Nephron progenitor cell (in vitro differentiated cells): Measurements from ENCODE around the gene YPEL5.

Experiments used
- DNase-seq: peaks from one replicate; pipeline ENCODE4 v3.0.0; 2021
- H3K27ac Mint-ChIP-seq: 2 replicates; pipeline ENCODE4 v1.8.0; 2021; ENCODE audit warnings: mild to moderate bottlenecking, moderate library complexity, mixed read lengths
- H3K27me3 Mint-ChIP-seq: 2 replicates; pipeline ENCODE4 v1.8.0; 2021; ENCODE audit warnings: mild to moderate bottlenecking, low read depth, mixed read lengths; ENCODE audit not compliant: poor library complexity
- H3K36me3 Mint-ChIP-seq: 2 replicates; pipeline ENCODE4 v1.8.0; 2021; ENCODE audit warnings: low read depth, mixed read lengths
- H3K4me1 Mint-ChIP-seq: 2 replicates; pipeline ENCODE4 v1.8.0; 2021; ENCODE audit warnings: mixed read lengths
- H3K4me3 Mint-ChIP-seq: 2 replicates; pipeline ENCODE4 v1.8.0; 2021; ENCODE audit warnings: mild to moderate bottlenecking, moderate library complexity, mixed read lengths
- H3K9me3 Mint-ChIP-seq: 2 replicates; pipeline ENCODE4 v1.8.0; 2021; ENCODE audit warnings: mild to moderate bottlenecking, moderate library complexity, mixed read lengths
- TF ChIP-seq, protein P1 (sequence below): fragments of 200-600 bp; sonication (generic); IDR thresholded peaks from 2 replicates; pipeline ENCODE4 v1.5.0; 2021; ENCODE audit warnings: antibody characterized with exemption

YPEL5 gene

DNA sequence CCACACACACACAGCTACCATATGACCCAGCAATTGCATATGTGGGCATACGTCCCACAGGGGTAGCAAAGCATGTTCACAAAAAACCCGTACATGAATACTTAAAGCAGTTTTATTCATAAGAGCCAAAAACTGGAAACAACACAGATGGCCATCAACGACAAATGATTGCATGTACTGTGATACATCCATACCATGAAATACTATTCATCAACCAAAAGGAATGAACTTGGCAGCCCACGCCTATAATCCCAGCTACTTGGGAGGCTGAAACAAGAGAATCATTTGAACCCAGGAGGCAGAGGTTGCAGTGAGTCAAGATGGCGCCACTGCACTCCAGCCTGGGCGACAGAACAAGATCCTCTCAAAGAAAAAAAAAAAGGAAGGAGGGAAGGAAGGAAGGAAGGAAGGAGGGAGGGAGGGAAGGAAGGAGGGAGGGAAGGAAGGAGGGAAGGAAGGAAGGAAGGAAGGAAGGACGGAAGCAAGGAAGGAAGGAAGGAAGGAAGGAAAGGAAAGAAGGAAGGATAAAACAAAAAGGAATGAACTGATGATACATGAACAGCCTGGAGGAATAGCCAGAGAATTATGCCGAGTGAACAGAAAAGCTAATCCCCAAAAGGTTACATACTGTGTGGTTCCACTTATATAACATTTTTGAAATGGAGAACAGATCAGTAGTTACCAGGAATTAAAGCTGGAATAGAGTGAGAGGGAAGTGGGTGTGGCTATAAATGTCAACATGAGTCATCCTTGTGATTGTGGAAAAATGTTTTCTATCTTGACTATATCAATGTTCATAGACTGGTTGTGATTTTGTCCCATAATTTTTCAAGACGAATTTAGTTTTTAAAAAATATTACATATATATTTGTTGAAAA, 19.6 kb upstream of the YPEL5 start:
- Mint-ChIP-seq H3K9me3 (peaks cover 15% of the 10 kb centered on the region), H3K27ac (no peak overlapping the region), H3K36me3 (no peaks in the 10 kb centered on the region), H3K4me1 (no peaks in the 10 kb centered on the region), H3K27me3 (peaks cover 18% of the 10 kb centered on the region), H3K4me3 (no peak overlapping the region)
- TF ChIP-seq, protein P1, sequence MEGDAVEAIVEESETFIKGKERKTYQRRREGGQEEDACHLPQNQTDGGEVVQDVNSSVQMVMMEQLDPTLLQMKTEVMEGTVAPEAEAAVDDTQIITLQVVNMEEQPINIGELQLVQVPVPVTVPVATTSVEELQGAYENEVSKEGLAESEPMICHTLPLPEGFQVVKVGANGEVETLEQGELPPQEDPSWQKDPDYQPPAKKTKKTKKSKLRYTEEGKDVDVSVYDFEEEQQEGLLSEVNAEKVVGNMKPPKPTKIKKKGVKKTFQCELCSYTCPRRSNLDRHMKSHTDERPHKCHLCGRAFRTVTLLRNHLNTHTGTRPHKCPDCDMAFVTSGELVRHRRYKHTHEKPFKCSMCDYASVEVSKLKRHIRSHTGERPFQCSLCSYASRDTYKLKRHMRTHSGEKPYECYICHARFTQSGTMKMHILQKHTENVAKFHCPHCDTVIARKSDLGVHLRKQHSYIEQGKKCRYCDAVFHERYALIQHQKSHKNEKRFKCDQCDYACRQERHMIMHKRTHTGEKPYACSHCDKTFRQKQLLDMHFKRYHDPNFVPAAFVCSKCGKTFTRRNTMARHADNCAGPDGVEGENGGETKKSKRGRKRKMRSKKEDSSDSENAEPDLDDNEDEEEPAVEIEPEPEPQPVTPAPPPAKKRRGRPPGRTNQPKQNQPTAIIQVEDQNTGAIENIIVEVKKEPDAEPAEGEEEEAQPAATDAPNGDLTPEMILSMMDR, result no peak
- DNase-seq, result no peak

DNA sequence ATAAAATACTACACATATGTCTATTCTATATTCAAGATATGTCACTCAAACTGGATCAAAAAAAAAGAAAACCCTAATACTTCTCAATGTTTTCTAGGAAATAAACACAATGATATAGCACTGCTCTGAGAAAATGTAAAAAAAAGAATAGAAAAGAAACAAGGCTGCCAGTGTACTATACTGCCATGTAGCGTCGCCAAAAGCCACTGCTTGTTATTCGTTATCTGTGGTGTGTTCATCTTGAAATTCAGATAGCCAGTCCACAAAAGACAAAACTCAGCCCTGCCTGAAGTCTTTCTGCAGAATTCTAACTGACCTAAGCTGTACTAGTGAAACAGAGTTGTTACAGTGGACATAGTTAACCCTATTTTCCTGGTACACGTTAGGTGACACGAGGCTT, 12.2 kb upstream of the YPEL5 start:
- H3K4me1 Mint-ChIP-seq, result no peaks in the 10 kb centered on the region
- no peak overlapping the region for H3K4me3 Mint-ChIP-seq
- H3K27me3 Mint-ChIP-seq, result peaks cover 18% of the 10 kb centered on the region
- TF ChIP-seq, protein P1, result no peak
- H3K36me3 Mint-ChIP-seq, result no peaks in the 10 kb centered on the region
- H3K27ac Mint-ChIP-seq, result no peak overlapping the region
- no peak for DNase-seq
- H3K9me3 Mint-ChIP-seq, result no peaks in the 10 kb centered on the region

DNA sequence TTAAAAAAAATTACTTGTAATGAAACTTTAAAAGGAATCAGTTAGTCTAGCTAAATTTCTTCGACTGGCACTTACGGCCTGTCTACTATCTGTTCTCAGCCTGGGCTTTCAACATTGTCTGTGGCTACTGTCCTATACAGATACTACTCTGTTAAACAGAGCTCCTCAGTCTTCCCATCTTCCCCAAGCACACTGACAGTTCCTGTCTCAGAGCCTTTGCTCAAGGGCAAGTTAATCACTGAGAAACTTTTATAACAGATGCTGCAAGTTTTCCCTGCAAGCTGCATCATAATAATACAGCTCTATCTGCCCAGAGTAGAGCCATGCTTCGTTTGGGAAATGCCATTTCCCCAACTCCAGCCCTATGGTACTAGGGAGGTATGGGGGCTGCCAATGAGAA, 11.3 kb upstream of the YPEL5 start:
- H3K36me3 Mint-ChIP-seq, result no peaks in the 10 kb centered on the region
- H3K4me1 Mint-ChIP-seq, result no peaks in the 10 kb centered on the region
- DNase-seq, result no peak
- no peaks in the 10 kb centered on the region for H3K9me3 Mint-ChIP-seq
- peak overlapping the region; percentile 40 for H3K27ac Mint-ChIP-seq
- peaks cover 13% of the 10 kb centered on the region for H3K27me3 Mint-ChIP-seq
- TF ChIP-seq, protein P1, result no peak
- no peak overlapping the region for H3K4me3 Mint-ChIP-seq

DNA sequence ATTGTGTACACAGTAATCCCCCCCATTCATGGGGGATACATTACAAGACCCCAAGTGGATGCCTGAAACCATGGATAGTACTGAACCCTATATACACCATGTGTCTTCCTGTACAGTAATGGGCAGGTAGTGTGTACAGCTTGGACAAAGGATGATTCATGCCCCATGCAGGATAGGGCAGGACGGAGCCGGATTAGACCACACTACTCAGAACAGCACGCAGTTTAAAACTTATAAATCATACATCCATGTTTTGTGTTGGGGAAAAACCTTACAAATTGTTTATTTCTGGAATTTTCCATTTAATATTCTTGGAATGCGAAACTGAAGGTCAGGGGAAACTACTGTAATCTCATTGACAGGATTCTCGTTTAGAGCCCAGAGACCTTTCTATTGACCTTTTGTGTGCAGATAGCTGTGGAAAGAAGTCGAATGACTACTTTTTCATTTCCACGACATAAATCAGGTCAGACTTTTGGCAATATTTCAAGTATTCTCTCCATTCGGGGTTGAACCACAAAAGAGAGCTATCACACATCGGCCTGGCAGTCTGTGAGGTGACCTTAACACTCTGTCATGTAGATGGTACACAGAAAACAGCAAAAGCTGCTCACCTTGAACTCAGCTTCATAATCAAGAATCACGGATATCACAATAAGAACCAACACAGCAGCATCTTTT, 9.9 kb upstream of the YPEL5 start:
- Mint-ChIP-seq H3K9me3 (no peaks in the 10 kb centered on the region), H3K36me3 (no peaks in the 10 kb centered on the region), H3K27me3 (peaks cover 15% of the 10 kb centered on the region), H3K4me1 (no peaks in the 10 kb centered on the region), H3K27ac (no peak overlapping the region), H3K4me3 (no peak overlapping the region)
- TF ChIP-seq, protein P1, result no peak
- no peak for DNase-seq

DNA sequence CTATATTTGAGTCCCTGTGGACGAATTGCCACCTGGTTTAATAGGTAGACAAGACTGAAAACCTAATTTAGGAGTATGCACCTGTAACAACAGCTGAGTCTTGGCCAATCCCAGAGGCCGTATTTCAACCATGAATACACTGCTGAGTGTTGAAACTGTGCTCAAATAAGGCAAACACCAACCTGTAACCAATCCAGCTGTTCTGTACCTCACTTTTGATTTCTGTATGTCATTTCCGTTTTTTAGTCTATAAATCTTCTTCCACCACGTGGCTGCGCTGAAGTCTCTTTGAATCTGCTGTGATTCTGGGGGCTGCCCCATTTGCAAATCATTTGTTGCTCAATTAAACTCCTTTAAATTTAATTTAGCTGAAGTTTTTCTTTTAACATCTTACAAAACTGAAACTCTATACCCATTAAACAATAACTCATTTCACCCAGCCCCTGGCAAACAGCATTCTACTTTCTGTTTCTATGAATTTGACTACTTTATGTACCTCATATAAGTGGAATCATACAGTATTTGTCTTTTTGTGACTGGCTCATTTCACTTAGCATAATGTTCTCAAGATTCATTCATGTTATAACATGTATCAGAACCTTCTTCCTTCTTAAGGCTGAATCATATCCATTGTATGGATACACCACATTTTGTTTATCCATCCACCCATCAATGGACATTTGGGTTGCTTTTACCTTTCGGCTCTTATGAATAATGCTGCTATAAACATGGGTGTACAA, 7.5 kb upstream of the YPEL5 start:
- Mint-ChIP-seq H3K9me3 (no peaks in the 10 kb centered on the region), H3K27ac (no peak overlapping the region), H3K27me3 (peaks cover 23% of the 10 kb centered on the region), H3K4me1 (no peaks in the 10 kb centered on the region), H3K36me3 (no peaks in the 10 kb centered on the region), H3K4me3 (no peak overlapping the region)
- no peak for DNase-seq
- TF ChIP-seq, protein P1, result no peak
